CD4-positive, alpha-beta T cell (primary cell): ENCODE results near the gene CCDC146. TPM values are rescaled to one million over a fixed set of nuclear protein-coding genes. Genes with fewer than 3 reads are reported as not detected.

Source experiments
- ATAC-seq: fragments of 200-7000 bp; cut with Tn5 transposase; one replicate; pipeline ENCODE4 v1.10.0; 2022; ENCODE audit warnings: mild to moderate bottlenecking; ENCODE audit not compliant: poor library complexity
- CTCF ChIA-PET: fragments of 350-600 bp; sonication (Branson Sonifier 250); formaldehyde crosslinking; loops from one replicate; lab custom pipeline; 2021; ENCODE audit warnings: antibody characterized with exemption, inconsistent platforms; lab: Charles Lee
- POLR2A ChIA-PET: fragments of 350-600 bp; sonication (Branson Sonifier 250); formaldehyde crosslinking; loops from one replicate; lab custom pipeline; 2021; ENCODE audit warnings: antibody characterized with exemption, inconsistent platforms; lab: Charles Lee
- DNase-seq, 14 experiments: peaks; one replicate each; pipeline ENCODE4 v3.0.0-alpha.2; 2013 to 2020; ENCODE audit warnings: mixed read lengths in 2 of 14
- H3K27ac ChIP-seq, 2 donors: one replicate each; pipeline versions ENCODE4 v1.5.1 to v1.7.0; 2013; ENCODE audit warnings: low read length in 2 of 2, low read depth in 1 of 2, mild to moderate bottlenecking in 1 of 2
- H3K27me3 ChIP-seq, 2 experiments: 1 replicate in 1 of 2; 2 replicates in 1 of 2; pipeline versions ENCODE4 v1.6.1 to v1.7.0; 2013; ENCODE audit warnings: low read length in 2 of 2, control low read depth in 1 of 2, mild to moderate bottlenecking in 1 of 2, moderate library complexity in 1 of 2; ENCODE audit not compliant: insufficient read depth in 2 of 2, control insufficient read depth in 1 of 2
- H3K36me3 ChIP-seq: one replicate; pipeline ENCODE4 v1.6.1; 2013; ENCODE audit warnings: low read length, control low read depth; ENCODE audit not compliant: insufficient read depth
- H3K4me1 ChIP-seq: one replicate; pipeline ENCODE4 v1.6.1; 2013; ENCODE audit warnings: low read length, control low read depth; ENCODE audit not compliant: insufficient read depth
- H3K4me3 ChIP-seq: one replicate; pipeline ENCODE4 v1.5.1; 2013; ENCODE audit warnings: mild to moderate bottlenecking, low read length, moderate library complexity
- H3K9me3 ChIP-seq, 2 experiments: 1 replicate in 1 of 2; 2 replicates in 1 of 2; pipeline versions ENCODE4 v1.6.1 to v1.7.0; 2013; ENCODE audit warnings: low read length in 2 of 2, mild to moderate bottlenecking in 2 of 2, control low read depth in 1 of 2, moderate library complexity in 1 of 2; ENCODE audit not compliant: control insufficient read depth in 1 of 2, insufficient read depth in 1 of 2
- H3K27ac Mint-ChIP-seq: one replicate; pipeline ENCODE4 v1.8.0; 2020; ENCODE audit warnings: mixed read lengths
- H3K27me3 Mint-ChIP-seq: one replicate; pipeline ENCODE4 v1.8.0; 2021; ENCODE audit warnings: mixed read lengths
- H3K36me3 Mint-ChIP-seq: one replicate; pipeline ENCODE4 v1.8.0; 2021; ENCODE audit warnings: low read depth, mixed read lengths
- H3K4me1 Mint-ChIP-seq: one replicate; pipeline ENCODE4 v1.8.0; 2021; ENCODE audit warnings: low read depth, mixed read lengths
- H3K4me3 Mint-ChIP-seq: one replicate; pipeline ENCODE4 v1.8.0; 2020; ENCODE audit warnings: mild to moderate bottlenecking, mixed read lengths
- H3K9me3 Mint-ChIP-seq: one replicate; pipeline ENCODE4 v1.8.0; 2020; ENCODE audit warnings: mixed read lengths
- intact Hi-C, 2 experiments: fragments of 100-400 bp; cut with DNase I in 1 of 2; cut with micrococcal nuclease in 1 of 2; formaldehyde crosslinking; loops; one replicate each; pipeline versions ENCODE4 v1.15.1 to v1.9.0; 2023 to 2025; cut with DNase I, micrococcal nuclease
- total RNA-seq, 174 experiments: library from RNA in 2 of 174; stranded (reverse) in 2 of 174; gene quantifications; one replicate each; pipeline ENCODE4 v1.2.3 and lab custom pipeline; 2021 to 2026
- TF ChIP-seq, protein P1 (sequence below): fragments of 200-600 bp; IDR thresholded peaks from one replicate; pipeline ENCODE4 v1.8.0; 2022; ENCODE audit warnings: antibody characterized with exemption, mild to moderate bottlenecking

CCDC146 gene
- total RNA-seq, 2 experiments from 2014 or later, result 10.3 to 10.5 TPM

DNA sequence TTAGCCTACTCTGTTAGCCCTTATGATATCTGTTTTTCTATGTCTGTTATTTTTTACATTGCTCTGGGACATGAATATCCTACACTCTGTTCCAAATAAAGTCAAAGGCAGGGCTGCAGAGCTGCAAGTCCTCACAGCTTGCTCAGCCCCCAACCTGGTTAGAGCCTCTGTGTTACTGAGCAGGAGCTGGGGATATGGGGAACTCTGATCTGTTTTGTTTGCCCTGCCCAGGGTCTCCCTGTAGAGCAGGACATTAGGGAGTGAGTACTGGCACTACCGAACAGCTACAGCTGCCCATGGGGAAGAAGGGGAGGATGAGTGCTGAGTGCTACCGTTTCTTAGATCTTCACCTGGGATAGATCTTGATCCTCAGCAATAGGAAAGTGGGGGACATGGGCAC, 110.1 kb downstream of the CCDC146 start:
- Histone ChIP-seq H3K27me3 (no peaks in the 10 kb centered on the region), H3K27ac (no peak overlapping the region), H3K36me3 (no peaks in the 10 kb centered on the region), H3K4me3 (no peak overlapping the region), H3K4me1 (no peaks in the 10 kb centered on the region), H3K9me3 (no peaks in the 10 kb centered on the region)
- H3K4me3 Mint-ChIP-seq, result no peak overlapping the region
- TF ChIP-seq, protein P1, sequence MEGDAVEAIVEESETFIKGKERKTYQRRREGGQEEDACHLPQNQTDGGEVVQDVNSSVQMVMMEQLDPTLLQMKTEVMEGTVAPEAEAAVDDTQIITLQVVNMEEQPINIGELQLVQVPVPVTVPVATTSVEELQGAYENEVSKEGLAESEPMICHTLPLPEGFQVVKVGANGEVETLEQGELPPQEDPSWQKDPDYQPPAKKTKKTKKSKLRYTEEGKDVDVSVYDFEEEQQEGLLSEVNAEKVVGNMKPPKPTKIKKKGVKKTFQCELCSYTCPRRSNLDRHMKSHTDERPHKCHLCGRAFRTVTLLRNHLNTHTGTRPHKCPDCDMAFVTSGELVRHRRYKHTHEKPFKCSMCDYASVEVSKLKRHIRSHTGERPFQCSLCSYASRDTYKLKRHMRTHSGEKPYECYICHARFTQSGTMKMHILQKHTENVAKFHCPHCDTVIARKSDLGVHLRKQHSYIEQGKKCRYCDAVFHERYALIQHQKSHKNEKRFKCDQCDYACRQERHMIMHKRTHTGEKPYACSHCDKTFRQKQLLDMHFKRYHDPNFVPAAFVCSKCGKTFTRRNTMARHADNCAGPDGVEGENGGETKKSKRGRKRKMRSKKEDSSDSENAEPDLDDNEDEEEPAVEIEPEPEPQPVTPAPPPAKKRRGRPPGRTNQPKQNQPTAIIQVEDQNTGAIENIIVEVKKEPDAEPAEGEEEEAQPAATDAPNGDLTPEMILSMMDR, result no peak
- H3K9me3 Mint-ChIP-seq, result peaks cover 16% of the 10 kb centered on the region
- DNase-seq, result no peak
- H3K36me3 Mint-ChIP-seq, result peaks cover 41% of the 10 kb centered on the region
- no peak overlapping the region for H3K27ac Mint-ChIP-seq
- no peaks in the 10 kb centered on the region for H3K27me3 Mint-ChIP-seq
- intact Hi-C loops, result no loop called here
- CTCF ChIA-PET, result no interaction called here
- no peak for ATAC-seq
- POLR2A ChIA-PET, result no interaction called here
- H3K4me1 Mint-ChIP-seq, result no peaks in the 10 kb centered on the region

DNA sequence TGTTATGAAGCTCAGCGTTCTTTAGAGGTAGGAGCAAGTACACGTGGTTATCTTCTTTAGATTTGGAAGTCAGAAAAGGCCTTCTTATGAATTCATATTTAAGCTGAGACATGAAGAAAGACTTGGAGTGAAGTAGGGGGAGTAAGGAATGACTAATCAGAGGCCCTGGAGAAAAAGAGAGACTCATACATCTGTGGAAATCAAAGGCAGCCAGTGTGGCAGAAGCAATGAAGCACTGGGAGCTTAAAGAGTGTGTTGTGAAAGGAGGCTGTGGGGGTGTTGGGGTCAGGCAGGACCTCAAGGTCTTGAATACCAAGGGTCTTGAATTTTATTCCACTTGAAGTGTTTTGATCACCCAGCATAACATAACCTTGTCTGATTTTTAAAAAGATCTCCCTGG, 112.9 kb downstream of the CCDC146 start:
- peaks cover 0 to 3% of the 10 kb centered on the region in 2 experiments for H3K9me3 ChIP-seq
- TF ChIP-seq, protein P1, result no peak
- H3K4me3 ChIP-seq, result no peak overlapping the region
- Mint-ChIP-seq H3K36me3 (peaks cover 40% of the 10 kb centered on the region), H3K27me3 (no peaks in the 10 kb centered on the region), H3K27ac (no peak overlapping the region), H3K4me1 (peaks cover 14% of the 10 kb centered on the region), H3K4me3 (no peak overlapping the region), H3K9me3 (peaks cover 5% of the 10 kb centered on the region)
- CTCF ChIA-PET, result interaction anchor here (2.2 kb wide), 1 partner anchor 12 kb away, joined by 9 read pairs; no protein-coding TSS in a partner anchor
- DNase-seq, result no peak
- no peaks in the 10 kb centered on the region for H3K36me3 ChIP-seq
- intact Hi-C loops, result no loop called here
- ATAC-seq, result no peak
- POLR2A ChIA-PET, result no interaction called here
- no peak overlapping the region for H3K27ac ChIP-seq
- H3K27me3 ChIP-seq, result no peaks in the 10 kb centered on the region
- H3K4me1 ChIP-seq, result peaks cover 8% of the 10 kb centered on the region

DNA sequence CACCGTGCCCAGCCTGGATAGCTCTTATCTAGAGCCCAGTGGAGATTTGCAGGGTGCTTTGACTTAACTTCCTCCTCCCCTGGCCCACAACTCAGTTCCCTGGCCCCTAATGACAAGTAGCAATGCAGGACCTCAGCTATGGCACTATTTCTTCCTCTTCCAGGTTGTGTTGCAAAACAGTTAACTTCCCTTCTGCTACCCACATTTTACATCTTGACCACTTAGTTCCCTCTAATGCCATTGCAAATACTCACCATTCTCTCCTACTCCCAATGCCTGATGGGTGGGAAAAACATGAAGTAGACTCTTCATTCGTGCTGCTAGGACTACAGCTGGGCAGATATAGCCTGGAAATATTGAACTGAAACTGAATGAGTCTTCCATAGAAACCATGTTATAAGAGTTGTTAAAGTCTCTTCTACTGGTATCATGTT, 116.3 kb downstream of the CCDC146 start:
- peak in 3 of 14 experiments; percentile 23 to 58 (median 52) for DNase-seq
- Mint-ChIP-seq H3K4me1 (peaks cover 14% of the 10 kb centered on the region), H3K4me3 (no peak overlapping the region), H3K36me3 (peaks cover 27% of the 10 kb centered on the region), H3K27me3 (no peaks in the 10 kb centered on the region), H3K27ac (no peak overlapping the region), H3K9me3 (no peaks in the 10 kb centered on the region)
- no peak for ATAC-seq
- CTCF ChIA-PET, result no interaction called here
- H3K9me3 ChIP-seq, result peaks cover 0 to 3% of the 10 kb centered on the region in 2 experiments
- H3K27me3 ChIP-seq, result no peaks in the 10 kb centered on the region
- H3K36me3 ChIP-seq, result no peaks in the 10 kb centered on the region
- peaks cover 8% of the 10 kb centered on the region for H3K4me1 ChIP-seq
- POLR2A ChIA-PET, result interaction anchor here (0.6 kb wide), 1 partner anchor 116 kb away, joined by 3 read pairs; no protein-coding TSS in a partner anchor
- TF ChIP-seq, protein P1, result no peak
- intact Hi-C loops, result no loop called here
- H3K27ac ChIP-seq, result no peak overlapping the region
- H3K4me3 ChIP-seq, result no peak overlapping the region
